Liver (tissue), 9 donors: ENCODE data around the gene GRM3. TPM values are rescaled to one million over a fixed set of nuclear protein-coding genes. Genes with fewer than 3 reads are reported as not detected.

Experiments
- DNase-seq: peaks from one replicate; pipeline ENCODE4 v3.0.0-alpha.2; 2017; ENCODE audit warnings: low spot score
- H3K27ac ChIP-seq, 2 donors: one replicate each; pipeline ENCODE4 v1.7.0; 2013; ENCODE audit warnings: inconsistent platforms in 2 of 2, low read length in 2 of 2, control low read depth in 1 of 2, low read depth in 1 of 2, mild to moderate bottlenecking in 1 of 2
- H3K27me3 ChIP-seq, 4 donors: one replicate each; pipeline versions ENCODE4 v1.6.1 to v1.7.0; 2013; ENCODE audit warnings: low read length in 3 of 4, inconsistent platforms in 1 of 4, mild to moderate bottlenecking in 1 of 4, moderate library complexity in 1 of 4; ENCODE audit not compliant: control insufficient read depth in 4 of 4, insufficient read depth in 4 of 4
- H3K36me3 ChIP-seq, 4 donors: one replicate each; pipeline versions ENCODE4 v1.6.1 to v1.7.0; 2013; ENCODE audit warnings: low read length in 3 of 4, mild to moderate bottlenecking in 3 of 4, low read depth in 1 of 4, moderate library complexity in 1 of 4; ENCODE audit not compliant: control insufficient read depth in 4 of 4, insufficient read depth in 3 of 4
- H3K4me1 ChIP-seq, 4 donors: one replicate each; pipeline versions ENCODE4 v1.6.1 to v1.7.0; 2013; ENCODE audit warnings: low read length in 3 of 4, mild to moderate bottlenecking in 3 of 4, moderate library complexity in 1 of 4; ENCODE audit not compliant: control insufficient read depth in 4 of 4, insufficient read depth in 4 of 4
- H3K4me3 ChIP-seq, 3 donors: one replicate each; pipeline versions ENCODE4 v1.6.1 to v1.7.0; 2013; ENCODE audit warnings: low read length in 3 of 3, control low read depth in 1 of 3, low read depth in 1 of 3, mild to moderate bottlenecking in 1 of 3
- H3K9ac ChIP-seq, 2 donors: one replicate each; pipeline ENCODE4 v1.7.0; 2013; ENCODE audit warnings: low read length in 2 of 2, mild to moderate bottlenecking in 2 of 2, moderate library complexity in 2 of 2, control low read depth in 1 of 2, low read depth in 1 of 2
- H3K9me3 ChIP-seq, 4 donors: one replicate each; pipeline versions ENCODE4 v1.6.1 to v1.7.0; 2013; ENCODE audit warnings: low read length in 3 of 4; ENCODE audit not compliant: control insufficient read depth in 4 of 4
- ATF3 ChIP-seq: IDR thresholded peaks from 2 replicates; pipeline ENCODE4 v1.6.1; 2016; ENCODE audit warnings: antibody characterized with exemption
- CTCF ChIP-seq: fragments of 150-350 bp; IDR thresholded peaks from 2 replicates; pipeline ENCODE4 v1.5.1; 2017; ENCODE audit warnings: improper control_type of control experiment, low read depth, low read length; ENCODE audit not compliant: missing input control
- EGR1 ChIP-seq, 2 donors: IDR thresholded peaks; 2 replicates each; pipeline ENCODE4 v1.6.1; 2016 to 2018; ENCODE audit warnings: antibody characterized with exemption in 2 of 2, low read depth in 2 of 2
- FOXA1 ChIP-seq: IDR thresholded peaks from 2 replicates; pipeline ENCODE4 v1.6.1; 2016; ENCODE audit warnings: antibody characterized with exemption
- FOXA2 ChIP-seq: IDR thresholded peaks from 2 replicates; pipeline ENCODE4 v1.6.1; 2016; ENCODE audit warnings: antibody characterized with exemption
- GABPA ChIP-seq, 2 donors: IDR thresholded peaks in 1 of 2; conservative IDR thresholded peaks in 1 of 2; 2 replicates each; pipeline ENCODE4 v1.6.1; 2016; ENCODE audit warnings: antibody characterized with exemption in 2 of 2, mild to moderate bottlenecking in 1 of 2, moderate library complexity in 1 of 2
- HNF4A ChIP-seq, 2 donors: conservative IDR thresholded peaks; 2 replicates each; pipeline ENCODE4 v1.6.1; 2016; ENCODE audit warnings: antibody characterized with exemption in 2 of 2, mild to moderate bottlenecking in 2 of 2
- HNF4G ChIP-seq: IDR thresholded peaks from 2 replicates; pipeline ENCODE4 v1.6.1; 2016; ENCODE audit warnings: antibody characterized with exemption
- JUND ChIP-seq, 2 donors: IDR thresholded peaks; 2 replicates each; pipeline ENCODE4 v1.6.1; 2016; ENCODE audit warnings: antibody characterized with exemption in 2 of 2
- NR2F2 ChIP-seq: IDR thresholded peaks from 2 replicates; pipeline ENCODE4 v1.6.1; 2016; ENCODE audit warnings: antibody characterized with exemption
- RAD21 ChIP-seq, 2 donors: IDR thresholded peaks; 2 replicates each; pipeline ENCODE4 v1.6.1; 2016; ENCODE audit warnings: antibody characterized with exemption in 2 of 2, mild to moderate bottlenecking in 2 of 2
- RXRA ChIP-seq, 2 donors: IDR thresholded peaks; 2 replicates each; pipeline ENCODE4 v1.6.1; 2017 to 2018; ENCODE audit warnings: antibody characterized with exemption in 2 of 2, mild to moderate bottlenecking in 1 of 2
- SP1 ChIP-seq: IDR thresholded peaks from 2 replicates; pipeline ENCODE4 v1.6.1; 2018; ENCODE audit warnings: antibody characterized with exemption, mild to moderate bottlenecking
- TAF1 ChIP-seq: conservative IDR thresholded peaks from 2 replicates; pipeline ENCODE4 v1.6.1; 2016; ENCODE audit warnings: antibody characterized with exemption, mild to moderate bottlenecking
- YY1 ChIP-seq: IDR thresholded peaks from 2 replicates; pipeline ENCODE4 v1.6.1; 2016; ENCODE audit warnings: antibody characterized with exemption, mild to moderate bottlenecking
- WGBS: extraction: QIAGEN DNeasy Blood & Tissue Kit; methylation state at CpG from one replicate; pipeline ENCODE4 v1.1.7; 2013; 5-methylcytosine and 5-hydroxymethylcytosine counted together
- polyA plus RNA-seq, 2 donors: library from polyadenylated mRNA; stranded (reverse) in 1 of 2; unstranded in 1 of 2; fragments of 200-250 nt in 1 of 2; fragments of >200 nt in 1 of 2; fragmentation: Nextera tagmentation in 1 of 2; extraction: Ambion mirVana in 1 of 2; gene quantifications; one replicate each; pipeline versions ENCODE4 v1.2.1 to v1.2.3, GENCODE V29; 2013 to 2015
- total RNA-seq, 2 donors: library from RNA; depleted of rRNA; stranded (reverse); fragments of >200 nt; gene quantifications; one replicate each; pipeline ENCODE4 v1.2.3, GENCODE V29; 2014
- TF ChIP-seq, protein P1 (sequence below): IDR thresholded peaks from 2 replicates; pipeline ENCODE4 v1.6.1; 2016; ENCODE audit warnings: antibody characterized with exemption, mild to moderate bottlenecking
- TF ChIP-seq, protein P2 (sequence below): IDR thresholded peaks from 2 replicates; pipeline ENCODE4 v1.6.1; 2016; ENCODE audit warnings: antibody characterized with exemption
- TF ChIP-seq, protein P3 (sequence below): IDR thresholded peaks from 2 replicates; pipeline ENCODE4 v1.6.1; 2016; ENCODE audit warnings: antibody characterized with exemption
- donor health status: healthy.
- donor health status: healthy.
- donor health status: healthy.
- donor health status: healthy.
- donor health status: healthy.

Gene GRM3
- total and polyA plus RNA-seq, 4 donors: 0.08 to 0.09 TPM; not detected in 2

DNA sequence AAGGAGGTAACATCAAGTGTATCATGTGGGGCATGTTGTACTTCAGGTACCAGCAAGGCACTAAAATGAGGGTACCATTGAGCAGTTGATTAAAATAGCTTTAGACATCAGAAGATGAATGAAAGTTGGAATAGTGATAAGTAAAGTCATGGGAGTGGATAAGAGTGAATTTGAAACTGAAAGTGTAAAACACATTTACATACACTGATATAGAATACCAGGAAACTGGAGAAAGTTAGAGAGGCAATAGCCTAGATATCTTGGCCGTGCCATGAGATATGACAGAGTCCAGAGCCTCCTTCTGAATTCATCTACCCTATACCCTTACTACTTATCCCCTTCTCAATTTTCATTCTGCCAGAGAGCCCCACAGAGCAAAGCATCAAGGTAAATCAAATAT lies 76.6 kb downstream of the GRM3 start:
- DNase-seq: no peak
- WGBS: 63% methylated on average over 1 of the region's 1 CpG
- no peak overlapping the region for H3K4me3 ChIP-seq
- H3K9me3 ChIP-seq: no peaks in the 10 kb centered on the region
- H3K9ac ChIP-seq: no peak overlapping the region
- TF ChIP-seq EGR1 (IDR thresholded peaks at IDR 0.05; ENCODE audit: low read depth in 2 of 2) (no peak), SP1 (no peak), TAF1 (no peak), RAD21 (IDR thresholded peaks at IDR 0.05) (no peak), CTCF (no peak), ATF3 (no peak), YY1 (no peak), HNF4A (conservative IDR thresholded peaks at IDR 0.05) (no peak), FOXA2 (no peak), JUND (IDR thresholded peaks at IDR 0.05) (no peak), FOXA1 (no peak), HNF4G (no peak), NR2F2 (no peak), GABPA (IDR thresholded peaks at IDR 0.05 in 1 of 2, conservative IDR thresholded peaks at IDR 0.05 in 1 of 2) (no peak), RXRA (IDR thresholded peaks at IDR 0.05) (no peak)
- TF ChIP-seq, protein P1, sequence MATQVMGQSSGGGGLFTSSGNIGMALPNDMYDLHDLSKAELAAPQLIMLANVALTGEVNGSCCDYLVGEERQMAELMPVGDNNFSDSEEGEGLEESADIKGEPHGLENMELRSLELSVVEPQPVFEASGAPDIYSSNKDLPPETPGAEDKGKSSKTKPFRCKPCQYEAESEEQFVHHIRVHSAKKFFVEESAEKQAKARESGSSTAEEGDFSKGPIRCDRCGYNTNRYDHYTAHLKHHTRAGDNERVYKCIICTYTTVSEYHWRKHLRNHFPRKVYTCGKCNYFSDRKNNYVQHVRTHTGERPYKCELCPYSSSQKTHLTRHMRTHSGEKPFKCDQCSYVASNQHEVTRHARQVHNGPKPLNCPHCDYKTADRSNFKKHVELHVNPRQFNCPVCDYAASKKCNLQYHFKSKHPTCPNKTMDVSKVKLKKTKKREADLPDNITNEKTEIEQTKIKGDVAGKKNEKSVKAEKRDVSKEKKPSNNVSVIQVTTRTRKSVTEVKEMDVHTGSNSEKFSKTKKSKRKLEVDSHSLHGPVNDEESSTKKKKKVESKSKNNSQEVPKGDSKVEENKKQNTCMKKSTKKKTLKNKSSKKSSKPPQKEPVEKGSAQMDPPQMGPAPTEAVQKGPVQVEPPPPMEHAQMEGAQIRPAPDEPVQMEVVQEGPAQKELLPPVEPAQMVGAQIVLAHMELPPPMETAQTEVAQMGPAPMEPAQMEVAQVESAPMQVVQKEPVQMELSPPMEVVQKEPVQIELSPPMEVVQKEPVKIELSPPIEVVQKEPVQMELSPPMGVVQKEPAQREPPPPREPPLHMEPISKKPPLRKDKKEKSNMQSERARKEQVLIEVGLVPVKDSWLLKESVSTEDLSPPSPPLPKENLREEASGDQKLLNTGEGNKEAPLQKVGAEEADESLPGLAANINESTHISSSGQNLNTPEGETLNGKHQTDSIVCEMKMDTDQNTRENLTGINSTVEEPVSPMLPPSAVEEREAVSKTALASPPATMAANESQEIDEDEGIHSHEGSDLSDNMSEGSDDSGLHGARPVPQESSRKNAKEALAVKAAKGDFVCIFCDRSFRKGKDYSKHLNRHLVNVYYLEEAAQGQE: no peak
- TF ChIP-seq, protein P2, sequence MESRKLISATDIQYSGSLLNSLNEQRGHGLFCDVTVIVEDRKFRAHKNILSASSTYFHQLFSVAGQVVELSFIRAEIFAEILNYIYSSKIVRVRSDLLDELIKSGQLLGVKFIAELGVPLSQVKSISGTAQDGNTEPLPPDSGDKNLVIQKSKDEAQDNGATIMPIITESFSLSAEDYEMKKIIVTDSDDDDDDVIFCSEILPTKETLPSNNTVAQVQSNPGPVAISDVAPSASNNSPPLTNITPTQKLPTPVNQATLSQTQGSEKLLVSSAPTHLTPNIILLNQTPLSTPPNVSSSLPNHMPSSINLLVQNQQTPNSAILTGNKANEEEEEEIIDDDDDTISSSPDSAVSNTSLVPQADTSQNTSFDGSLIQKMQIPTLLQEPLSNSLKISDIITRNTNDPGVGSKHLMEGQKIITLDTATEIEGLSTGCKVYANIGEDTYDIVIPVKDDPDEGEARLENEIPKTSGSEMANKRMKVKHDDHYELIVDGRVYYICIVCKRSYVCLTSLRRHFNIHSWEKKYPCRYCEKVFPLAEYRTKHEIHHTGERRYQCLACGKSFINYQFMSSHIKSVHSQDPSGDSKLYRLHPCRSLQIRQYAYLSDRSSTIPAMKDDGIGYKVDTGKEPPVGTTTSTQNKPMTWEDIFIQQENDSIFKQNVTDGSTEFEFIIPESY: no peak
- TF ChIP-seq, protein P3, sequence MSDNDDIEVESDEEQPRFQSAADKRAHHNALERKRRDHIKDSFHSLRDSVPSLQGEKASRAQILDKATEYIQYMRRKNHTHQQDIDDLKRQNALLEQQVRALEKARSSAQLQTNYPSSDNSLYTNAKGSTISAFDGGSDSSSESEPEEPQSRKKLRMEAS: no peak
- H3K4me1 ChIP-seq: no peaks in the 10 kb centered on the region
- no peak overlapping the region for H3K27ac ChIP-seq
- no peaks in the 10 kb centered on the region for H3K36me3 ChIP-seq
- H3K27me3 ChIP-seq: no peaks in the 10 kb centered on the region

- H3K4me1 ChIP-seq: no peaks in the 10 kb centered on the region
- WGBS: 93% methylated on average over 4 of the region's 4 CpGs
- peaks cover 0 to 4% (median 0%) of the 10 kb centered on the region in 4 donors for H3K9me3 ChIP-seq
- no peaks in the 10 kb centered on the region for H3K36me3 ChIP-seq
- no peak overlapping the region for H3K9ac ChIP-seq
- DNase-seq: no peak
- no peak overlapping the region for H3K4me3 ChIP-seq
- no peak overlapping the region for H3K27ac ChIP-seq
- H3K27me3 ChIP-seq: no peaks in the 10 kb centered on the region
- TF ChIP-seq RXRA (IDR thresholded peaks at IDR 0.05) (no peak), JUND (IDR thresholded peaks at IDR 0.05) (no peak), GABPA (IDR thresholded peaks at IDR 0.05 in 1 of 2, conservative IDR thresholded peaks at IDR 0.05 in 1 of 2) (no peak), EGR1 (IDR thresholded peaks at IDR 0.05; ENCODE audit: low read depth in 2 of 2) (no peak), RAD21 (IDR thresholded peaks at IDR 0.05) (no peak), HNF4G (no peak), YY1 (no peak), FOXA2 (no peak), HNF4A (conservative IDR thresholded peaks at IDR 0.05) (no peak), SP1 (no peak), TAF1 (no peak), FOXA1 (no peak), CTCF (no peak), NR2F2 (no peak), ATF3 (no peak)
- TF ChIP-seq, protein P3: no peak
- TF ChIP-seq, protein P2: no peak
Observed at GRCh38 chr7:86733783-86734182, 90.1 kb downstream of the GRM3 start.
